ENCODE data around the gene DNMT3A.

The DNMT3A gene

GRCh38 chr2:25254961-25255360 lies 86.8 kb downstream of the DNMT3A start:
- DNase-seq = no peak

GRCh38 chr2:25253153-25253626 lies 88.5 kb downstream of the DNMT3A start:
- DNase-seq = no peak

DNA sequence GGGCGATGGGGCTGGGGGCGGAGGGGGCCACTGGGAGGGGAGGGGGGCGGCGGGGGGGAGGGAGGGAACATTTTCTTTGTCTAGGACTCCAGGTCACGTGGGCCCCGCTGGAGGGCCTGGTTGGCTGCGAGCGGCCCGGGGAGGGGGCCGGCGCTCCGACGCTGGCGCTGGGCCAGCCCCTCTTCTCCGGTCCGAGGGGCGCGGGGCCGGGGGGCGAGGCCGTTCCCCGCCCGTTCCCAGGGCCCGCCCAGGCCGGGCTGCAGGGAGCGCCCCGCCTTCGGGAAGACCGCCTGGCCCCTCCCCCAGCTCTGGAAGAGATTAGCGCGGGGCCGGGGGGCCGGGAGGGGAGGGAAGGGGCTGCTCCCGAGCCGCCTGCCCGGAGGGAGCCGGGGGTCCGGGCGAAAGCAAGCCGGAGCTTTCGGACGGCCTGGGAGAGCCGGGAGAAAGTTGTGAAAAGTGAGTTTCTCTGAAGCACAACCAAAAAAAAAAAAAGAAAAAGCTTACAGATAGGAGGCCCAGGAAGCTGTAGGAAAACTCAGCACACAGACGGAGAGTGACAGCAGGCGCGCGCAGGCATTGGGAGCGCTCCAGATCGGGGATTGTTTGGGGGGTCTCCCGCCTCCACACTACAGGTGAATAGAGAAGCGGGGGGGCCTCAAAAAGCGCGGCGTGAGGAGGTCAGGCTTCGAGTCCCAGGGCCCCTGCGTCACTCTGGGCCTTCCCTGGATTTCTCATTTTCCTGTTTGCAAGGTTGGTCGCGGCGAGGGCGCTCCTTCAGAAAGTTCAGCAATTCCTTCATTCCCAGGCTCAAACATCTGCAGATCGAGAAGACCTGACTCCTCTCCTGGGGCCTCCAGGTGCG lies 89.2 kb downstream of the DNMT3A start:
- no peak for DNase-seq

GRCh38 chr2:25251422-25252273 lies 90.1 kb downstream of the DNMT3A start:
- no peak for DNase-seq

DNA sequence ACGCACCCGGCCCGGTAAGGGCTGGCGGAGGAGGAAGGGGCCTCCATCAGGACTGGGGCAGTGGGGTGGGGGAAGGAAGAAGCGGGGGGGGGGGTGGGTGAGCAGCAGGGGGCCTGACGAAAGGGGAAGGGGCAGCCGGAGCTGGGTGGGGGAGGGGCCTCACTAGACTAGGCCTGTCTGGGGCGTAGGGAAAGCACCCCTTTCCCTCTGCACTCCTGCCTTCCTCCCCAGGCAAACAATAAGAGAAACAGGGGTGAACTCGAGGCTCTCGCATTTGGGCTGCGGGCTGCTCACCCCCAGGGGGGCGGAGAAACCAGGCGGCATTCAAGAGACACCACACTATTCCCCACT lies 90.7 kb downstream of the DNMT3A start:
- DNase-seq = no peak

DNA sequence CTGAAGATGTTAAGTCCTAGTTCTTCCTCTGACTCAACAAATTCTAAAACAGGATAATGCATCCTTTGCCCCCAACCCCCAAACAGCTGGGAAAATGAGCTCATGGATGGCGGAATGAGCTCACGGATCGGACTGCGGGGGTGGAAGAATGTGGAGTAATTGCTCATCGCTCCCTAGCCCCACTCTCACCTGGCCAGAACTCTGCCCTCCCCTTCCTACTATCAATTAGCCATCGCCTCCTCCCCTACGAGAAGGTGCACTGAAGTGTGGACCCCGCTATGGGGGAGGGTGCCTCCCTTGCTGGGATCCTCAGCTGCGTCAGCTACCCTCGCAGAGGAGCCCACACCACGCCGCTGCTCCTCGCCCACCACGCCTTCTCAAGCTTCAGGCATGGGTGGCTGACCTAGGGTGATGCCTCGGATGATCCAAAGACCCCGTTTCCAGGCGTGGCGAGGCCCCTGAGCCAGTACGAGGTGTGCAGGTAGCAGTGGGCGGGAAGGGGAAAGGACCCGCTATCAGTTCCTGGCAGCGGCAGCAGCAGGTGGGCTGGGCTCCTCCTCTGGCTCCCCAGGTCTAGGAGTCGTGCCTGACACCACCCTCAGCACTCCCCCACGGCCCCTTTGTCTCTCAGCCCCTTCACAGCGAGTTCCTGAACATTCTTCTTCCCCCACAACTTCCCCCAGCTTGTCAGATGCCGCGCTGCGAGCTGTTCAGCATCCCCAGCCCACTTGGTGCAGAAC lies 91.2 kb downstream of the DNMT3A start:
- DNase-seq = no peak

- no peak for DNase-seq
Observed at GRCh38 chr2:25249785-25250184, 91.9 kb downstream of the DNMT3A start.

DNA sequence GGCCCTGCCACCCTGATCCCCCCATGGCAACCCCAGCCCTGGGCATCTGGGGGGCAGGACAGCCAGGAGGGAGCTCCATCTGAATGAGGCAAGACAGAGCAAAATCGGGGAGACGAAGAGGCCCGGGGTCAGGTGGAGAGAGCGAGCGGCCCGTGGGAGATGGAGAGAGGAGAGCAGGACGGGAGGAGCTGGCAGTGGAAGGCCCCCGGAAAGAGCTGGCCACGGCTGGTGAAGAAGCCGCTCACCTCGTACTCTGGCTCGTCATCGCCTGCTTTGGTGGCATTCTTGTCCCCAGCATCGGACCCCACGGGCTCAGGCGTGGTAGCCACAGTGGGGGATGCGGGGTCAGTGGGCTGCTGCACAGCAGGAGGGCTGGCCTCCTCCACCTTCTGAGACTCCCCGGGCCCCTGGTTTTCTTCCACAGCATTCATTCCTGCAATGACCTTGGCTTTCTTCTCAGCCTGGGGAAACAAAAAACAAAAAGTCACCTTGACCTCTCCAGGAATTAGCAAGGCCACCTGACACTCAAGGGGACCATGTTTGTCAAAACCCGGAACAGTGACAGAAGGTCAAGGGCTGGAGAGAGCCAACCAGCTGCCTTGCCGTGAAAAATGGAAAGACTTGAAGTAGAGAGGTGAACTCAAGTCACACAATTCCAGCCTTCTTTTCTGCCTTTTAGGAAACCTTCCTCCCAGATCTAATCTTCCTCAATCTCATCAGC lies 93.8 kb downstream of the DNMT3A start:
- DNase-seq = no peak

- no peak for DNase-seq
Observed at GRCh38 chr2:25246558-25247290, 95.0 kb downstream of the DNMT3A start.

- DNase-seq = no peak
Observed at GRCh38 chr2:25246001-25246400, 95.7 kb downstream of the DNMT3A start.

GRCh38 chr2:25245141-25245540 lies 96.6 kb downstream of the DNMT3A start:
- no peak for DNase-seq

DNA sequence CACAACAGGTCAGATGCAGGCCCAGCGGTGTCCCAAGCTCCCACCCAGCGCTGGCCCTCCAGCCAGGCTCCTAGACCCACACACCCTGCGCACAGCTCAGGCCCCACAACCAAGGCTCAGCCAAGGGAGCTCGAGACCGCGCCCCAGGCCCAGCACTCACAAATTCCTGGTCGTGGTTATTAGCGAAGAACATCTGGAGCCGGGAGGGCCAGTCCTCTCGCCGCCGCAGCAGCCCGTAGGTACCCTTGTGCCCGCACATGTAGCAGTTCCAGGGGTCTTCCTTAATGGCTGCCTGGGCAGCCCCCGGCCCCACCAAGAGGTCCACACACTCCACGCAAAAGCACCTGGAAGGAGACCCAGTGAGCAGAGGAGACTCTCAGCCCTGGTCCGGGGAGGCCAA lies 97.7 kb downstream of the DNMT3A start:
- no peak for DNase-seq

GRCh38 chr2:25241452-25241851 lies 100.3 kb downstream of the DNMT3A start:
- no peak for DNase-seq

- DNase-seq = no peak
Observed at GRCh38 chr2:25240636-25241035, 101.1 kb downstream of the DNMT3A start.

- DNase-seq = no peak
Observed at GRCh38 chr2:25238920-25239319, 102.8 kb downstream of the DNMT3A start.

- DNase-seq = no peak
Observed at GRCh38 chr2:25237764-25238163, 104.0 kb downstream of the DNMT3A start.

- no peak for DNase-seq
Observed at GRCh38 chr2:25236736-25237135, 105.0 kb downstream of the DNMT3A start.

GRCh38 chr2:25234738-25235137 lies 107.0 kb downstream of the DNMT3A start:
- DNase-seq = no peak

GRCh38 chr2:25233916-25234605 lies 107.7 kb downstream of the DNMT3A start:
- DNase-seq = no peak

DNA sequence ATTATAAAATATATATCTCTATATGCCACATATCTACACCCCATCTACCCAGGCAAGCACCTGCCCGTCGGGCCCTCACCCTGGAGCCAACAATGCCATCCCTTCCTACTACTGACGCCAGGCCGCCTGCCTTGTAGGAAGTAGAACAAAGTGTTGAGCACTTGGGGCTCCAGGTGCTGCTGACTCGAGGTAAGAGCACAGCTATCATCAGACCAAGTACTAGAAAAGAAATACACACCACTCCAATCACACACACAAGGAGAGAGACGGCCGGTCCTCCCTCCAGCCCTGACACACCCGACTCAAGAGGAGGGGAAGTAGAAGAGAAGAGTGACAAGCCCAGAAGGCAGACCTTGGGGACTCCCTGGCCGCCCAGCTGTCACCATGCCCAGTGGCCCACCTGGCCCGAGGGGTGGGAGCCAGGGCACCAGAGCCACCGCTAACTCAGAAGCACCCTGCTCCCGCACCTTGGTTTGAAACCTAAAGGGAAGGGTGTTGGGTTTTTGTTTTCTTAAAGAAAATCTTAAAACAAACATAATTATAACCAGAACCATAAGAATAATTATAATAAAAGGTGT lies 109.4 kb downstream of the DNMT3A start:
- DNase-seq = no peak

GRCh38 chr2:25230948-25231311 lies 110.8 kb downstream of the DNMT3A start:
- no peak for DNase-seq
